HEK293T (cell line): Measurements from ENCODE around the gene BUB1B.

Experiments
- L3MBTL2 ChIP-seq: fragments of 450-650 bp; conservative IDR thresholded peaks from 2 replicates; pipeline ENCODE4 v1.6.1; 2016; ENCODE audit warnings: mild to moderate bottlenecking
- SP1 ChIP-seq: fragments of 450-650 bp; IDR thresholded peaks from 2 replicates; pipeline ENCODE4 v1.6.1; 2017
- SUZ12 ChIP-seq: fragments of 450-650 bp; IDR thresholded peaks from 2 replicates; pipeline ENCODE4 v1.6.1; 2016; ENCODE audit warnings: mild to moderate bottlenecking

- TF ChIP-seq L3MBTL2 (no peak), SP1 (no peak), SUZ12 (no peak)
Measured at GRCh38 chr15:40238532-40239403, 77.9 kb downstream of the BUB1B start, which contains the start of gene PAK6.
